Activated naive CD4-positive, alpha-beta T cell treated with anti-CD3 and anti-CD28 coated beads for 36 hours (primary cell): ENCODE measurements around the gene KCTD2. TPM values are rescaled to one million over a fixed set of nuclear protein-coding genes. Genes with fewer than 3 reads are reported as not detected.
"Not testable (repeated sequence)": the region's sequence is repeated elsewhere in the genome, so short reads cannot be mapped to it uniquely, and the experiment has no call there.

Experiments
- CTCF ChIA-PET: fragments of 350-600 bp; sonication (Branson Sonifier 250); formaldehyde crosslinking; loops from one replicate; lab custom pipeline; 2021; ENCODE audit warnings: antibody characterized with exemption; lab: Charles Lee
- DNase-seq: peaks from one replicate; pipeline ENCODE4 v3.0.0-alpha.2; 2020
- H3K27ac Mint-ChIP-seq: one replicate; pipeline ENCODE4 v1.8.0; 2021; ENCODE audit warnings: mild to moderate bottlenecking, mixed read lengths
- H3K27me3 Mint-ChIP-seq: one replicate; pipeline ENCODE4 v1.8.0; 2021; ENCODE audit warnings: low read depth, mixed read lengths
- H3K36me3 Mint-ChIP-seq: one replicate; pipeline ENCODE4 v1.8.0; 2021; ENCODE audit warnings: low read depth, mixed read lengths
- H3K4me1 Mint-ChIP-seq: one replicate; pipeline ENCODE4 v1.8.0; 2021; ENCODE audit warnings: low read depth, mixed read lengths
- H3K4me3 Mint-ChIP-seq: one replicate; pipeline ENCODE4 v1.8.0; 2021; ENCODE audit warnings: mild to moderate bottlenecking, moderate library complexity, mixed read lengths
- H3K9me3 Mint-ChIP-seq: one replicate; pipeline ENCODE4 v1.8.0; 2021; ENCODE audit warnings: mixed read lengths
- intact Hi-C: fragments of 100-400 bp; cut with micrococcal nuclease; formaldehyde crosslinking; loops from one replicate; pipeline ENCODE4 v1.15.1; 2023
- total RNA-seq, 2 experiments: library from RNA; stranded (reverse); gene quantifications; one replicate each; pipeline ENCODE4 v1.2.3, GENCODE V29; 2021

Gene KCTD2
- total RNA-seq, 2 experiments from 2014 or later: 18.7 to 20.8 TPM

DNA sequence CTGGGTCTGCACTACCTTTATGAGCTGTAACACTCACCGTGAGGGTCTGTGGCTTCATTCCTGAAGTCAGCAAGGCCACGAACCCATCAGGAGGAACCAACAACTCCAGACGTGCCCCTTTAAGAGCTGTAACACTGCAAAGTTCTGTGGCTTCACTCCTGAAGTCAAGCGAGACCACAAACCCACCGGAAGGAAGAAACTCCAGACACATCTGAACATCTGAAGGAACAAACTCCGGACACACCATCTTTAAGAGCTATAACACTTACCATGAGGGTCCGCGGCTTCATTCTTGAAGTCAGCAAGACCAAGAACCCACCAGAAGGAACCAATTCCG is 21.7 kb upstream of the KCTD2 start:
- H3K27ac Mint-ChIP-seq: not testable (repeated sequence)
- H3K36me3 Mint-ChIP-seq: peaks cover 29% of the 10 kb centered on the region
- H3K4me3 Mint-ChIP-seq: peak overlapping the region; percentile 44

DNA sequence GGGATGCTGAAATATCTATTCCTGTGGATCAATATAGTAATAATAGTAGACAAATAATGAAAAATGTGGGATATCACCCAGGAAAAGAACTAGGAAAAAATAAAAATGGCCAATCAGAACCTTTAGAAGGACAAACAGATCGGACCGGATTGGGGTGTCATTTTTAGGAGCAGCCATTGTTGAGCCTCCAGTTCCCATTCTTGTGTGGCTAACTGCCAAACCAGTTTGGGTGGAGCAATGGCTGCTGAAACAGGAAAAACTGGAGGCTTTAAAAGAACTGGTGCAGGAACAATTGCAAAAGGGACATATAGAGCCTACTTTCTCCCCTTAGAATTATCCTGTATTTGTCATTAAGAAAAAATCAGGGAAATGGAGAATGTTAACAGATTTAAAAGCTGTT is 20.4 kb upstream of the KCTD2 start:
- CTCF ChIA-PET, H3K4me3 Mint-ChIP-seq, DNase-seq, H3K27me3 Mint-ChIP-seq, intact Hi-C loops, H3K27ac Mint-ChIP-seq, H3K9me3 Mint-ChIP-seq: not testable (repeated sequence)
- Mint-ChIP-seq H3K36me3 (peaks cover 17% of the 10 kb centered on the region), H3K4me1 (peaks cover 18% of the 10 kb centered on the region)

More for the DNA sequence above, 21.7 kb upstream of the KCTD2 start:
- H3K27me3 Mint-ChIP-seq, H3K9me3 Mint-ChIP-seq, DNase-seq, intact Hi-C loops: not testable (repeated sequence)
- CTCF ChIA-PET: interaction anchor here (1.3 to 5.1 kb wide), 4 partner anchors 13 to 89 kb away, joined by 4 to 21 read pairs (median 6); partner anchors contain the start of gene MRPL58
- peaks cover 14% of the 10 kb centered on the region for H3K4me1 Mint-ChIP-seq

DNA sequence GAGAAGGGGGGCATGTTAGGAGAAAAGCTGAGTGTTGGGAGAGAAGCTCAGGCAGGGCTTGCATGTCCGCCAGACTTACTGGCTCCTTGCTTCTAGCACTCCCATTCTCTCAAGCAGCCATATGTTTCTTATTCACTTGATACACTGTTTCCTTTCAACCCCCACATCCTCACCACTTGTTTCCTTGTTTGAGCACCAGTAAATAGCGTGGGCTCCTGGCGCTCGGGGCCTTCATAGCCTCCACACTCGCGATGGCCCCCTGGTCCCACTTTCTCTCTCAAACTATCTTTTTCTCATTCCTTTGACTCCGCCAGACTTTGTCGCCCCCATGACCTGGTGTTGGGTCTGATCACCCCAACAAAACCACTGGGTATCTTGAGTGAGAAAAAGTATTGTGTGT is 16.9 kb upstream of the KCTD2 start:
- peaks cover 8% of the 10 kb centered on the region for H3K36me3 Mint-ChIP-seq
- intact Hi-C loops: loop anchor here (5.0 to 10.0 kb wide), 2 partner anchors 82 to 1235 kb away; partner anchors contain the start of gene UBALD2
- H3K27ac Mint-ChIP-seq: no peak overlapping the region
- H3K4me1 Mint-ChIP-seq: peaks cover 33% of the 10 kb centered on the region
- no peak for DNase-seq
- CTCF ChIA-PET: interaction anchor here (0.6 to 2.7 kb wide), 2 partner anchors 69 to 82 kb away, joined by 3 to 22 read pairs; no protein-coding TSS in a partner anchor
- no peak overlapping the region for H3K4me3 Mint-ChIP-seq
- H3K27me3 Mint-ChIP-seq: peaks cover 3% of the 10 kb centered on the region
- H3K9me3 Mint-ChIP-seq: no peaks in the 10 kb centered on the region

DNA sequence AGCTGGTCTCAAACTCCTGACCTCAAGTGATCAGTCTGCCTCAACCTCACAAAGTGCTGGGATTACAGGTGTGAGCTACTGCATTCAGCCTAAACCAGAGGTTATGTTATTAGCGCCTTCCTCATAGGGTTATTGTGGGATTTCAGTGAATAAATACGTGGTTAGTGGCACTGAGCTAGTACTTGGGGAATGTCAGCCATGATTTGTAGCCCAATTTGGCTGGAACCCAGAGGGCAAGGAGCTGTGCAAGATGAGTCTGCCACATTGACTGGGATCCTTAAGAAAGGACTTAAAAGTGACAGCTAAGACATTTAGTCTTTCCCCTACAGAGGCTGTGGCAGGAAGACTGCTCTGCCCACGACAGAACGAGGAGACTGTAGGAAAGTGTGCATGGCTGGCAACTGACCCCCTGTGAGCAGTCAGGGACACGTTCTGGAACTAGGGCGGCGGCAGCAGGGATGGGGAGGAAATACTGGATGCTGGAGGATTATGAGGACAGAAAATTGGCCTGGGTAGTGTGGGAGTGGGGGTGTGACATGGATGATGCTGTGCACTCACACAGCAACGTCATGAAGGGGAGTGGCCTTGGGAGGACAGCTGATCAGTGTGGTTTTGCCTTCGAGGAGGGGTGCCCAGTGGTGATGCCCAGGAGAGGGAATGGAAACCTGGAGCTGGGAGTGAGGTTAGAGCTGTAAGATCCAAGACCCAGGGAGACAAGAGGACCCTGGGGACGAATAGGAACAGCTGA is 14.9 kb upstream of the KCTD2 start:
- Mint-ChIP-seq H3K27me3 (peaks cover 3% of the 10 kb centered on the region), H3K36me3 (peaks cover 6% of the 10 kb centered on the region), H3K4me3 (peak overlapping the region; percentile 95), H3K4me1 (peaks cover 45% of the 10 kb centered on the region), H3K27ac (no peak overlapping the region), H3K9me3 (no peaks in the 10 kb centered on the region)
- peak; percentile 72 for DNase-seq
- CTCF ChIA-PET: interaction anchor here (0.9 to 2.7 kb wide), 7 partner anchors 9 to 82 kb away, joined by 3 to 22 read pairs (median 3); partner anchors contain the start of gene CDR2L
- intact Hi-C loops: loop anchor here (2.0 to 10.0 kb wide), 4 partner anchors 15 to 1233 kb away; partner anchors contain the start of genes ATP5PD, KCTD2 and UBALD2

DNA sequence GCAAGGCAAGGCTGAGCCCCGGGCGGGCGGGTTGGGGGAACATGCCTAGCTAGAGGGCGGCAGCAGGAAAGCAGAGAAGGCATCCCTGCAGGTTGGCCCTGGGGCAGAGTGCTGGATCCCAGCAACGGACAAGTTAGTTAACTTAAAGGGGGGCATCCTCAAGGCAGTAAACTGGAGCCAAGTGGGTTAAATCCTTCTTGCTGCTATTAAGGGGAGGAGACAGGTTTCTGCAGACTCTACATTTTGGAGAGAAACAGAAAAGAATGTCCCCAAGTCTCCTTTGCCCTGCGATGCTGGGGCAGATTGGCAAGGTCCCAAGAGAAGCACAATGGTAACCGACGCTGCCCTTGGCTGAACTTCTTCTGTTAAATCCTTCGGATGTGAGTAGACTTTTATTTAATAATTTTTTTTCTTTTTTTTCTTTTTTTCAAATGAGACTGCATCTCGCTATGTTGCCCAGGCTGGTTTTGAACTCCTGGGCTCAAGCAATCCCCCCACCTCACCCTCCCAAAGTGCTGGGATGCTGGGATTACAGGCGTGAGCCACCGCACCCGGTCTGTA is 14.2 kb upstream of the KCTD2 start:
- CTCF ChIA-PET: interaction anchor here (2.7 kb wide), 1 partner anchor 71 kb away, joined by 22 read pairs; no protein-coding TSS in a partner anchor
- Mint-ChIP-seq H3K4me1 (peaks cover 46% of the 10 kb centered on the region), H3K9me3 (no peaks in the 10 kb centered on the region), H3K4me3 (peak overlapping the region; percentile 95), H3K36me3 (peaks cover 6% of the 10 kb centered on the region), H3K27ac (no peak overlapping the region), H3K27me3 (peaks cover 3% of the 10 kb centered on the region)
- intact Hi-C loops: loop anchor here (1.0 to 10.0 kb wide), 6 partner anchors 14 to 1232 kb away; partner anchors contain the start of genes ATP5PD, KCTD2, NUP85 and UBALD2
- no peak for DNase-seq

DNA sequence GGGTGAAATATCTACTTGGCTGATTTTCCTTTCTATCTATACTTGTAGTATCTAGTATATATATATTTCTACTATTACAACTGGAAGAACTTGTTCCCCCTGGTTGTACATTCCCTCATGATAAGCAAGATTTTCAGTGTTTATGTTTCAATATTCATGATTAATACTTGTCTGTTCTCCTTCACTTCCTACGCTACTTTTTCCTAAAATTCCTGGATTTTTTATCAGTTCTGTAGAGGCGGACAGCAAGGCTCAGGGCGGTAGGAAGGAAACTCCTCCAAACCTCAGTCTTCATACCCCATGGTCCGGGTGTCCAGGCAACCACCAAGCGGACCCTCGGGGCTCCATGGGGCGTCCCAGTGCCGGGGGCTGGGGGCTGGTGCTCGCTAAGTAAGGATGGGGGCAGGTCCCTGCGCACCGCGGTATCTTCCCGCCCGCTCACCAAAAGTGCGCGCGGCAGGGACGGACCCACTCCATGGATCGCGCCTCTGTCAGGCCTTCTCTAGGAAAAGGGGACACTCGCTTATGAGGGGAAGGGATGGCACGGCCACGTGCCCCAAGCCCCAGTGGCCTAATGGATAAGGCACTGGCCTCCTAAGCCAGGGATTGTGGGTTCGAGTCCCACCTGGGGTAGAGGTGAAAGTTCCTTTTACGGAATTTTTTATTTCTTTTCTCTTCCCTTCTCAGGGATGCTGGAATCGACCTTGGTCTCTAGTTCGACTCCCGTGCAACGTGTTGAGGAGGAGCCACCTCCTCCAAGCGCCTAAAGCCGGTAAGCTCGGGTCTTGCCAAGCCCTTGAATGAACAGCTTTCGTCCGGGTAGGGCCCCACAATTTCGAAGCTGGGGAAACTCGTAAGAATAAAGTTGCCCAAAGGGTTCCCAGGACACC is 13.4 kb upstream of the KCTD2 start:
- peak; percentile 98 for DNase-seq
- no peaks in the 10 kb centered on the region for H3K9me3 Mint-ChIP-seq
- H3K27me3 Mint-ChIP-seq: peaks cover 3% of the 10 kb centered on the region
- peak overlapping the region; percentile 93 for H3K27ac Mint-ChIP-seq
- CTCF ChIA-PET: interaction anchor here (1.4 to 6.9 kb wide), 3 partner anchors 22 to 80 kb away, joined by 6 to 22 read pairs (median 7); no protein-coding TSS in a partner anchor
- H3K4me3 Mint-ChIP-seq: peak overlapping the region; percentile 95
- peaks cover 7% of the 10 kb centered on the region for H3K36me3 Mint-ChIP-seq
- peaks cover 46% of the 10 kb centered on the region for H3K4me1 Mint-ChIP-seq
- intact Hi-C loops: loop anchor here (1.0 to 10.0 kb wide), 8 partner anchors 13 to 1231 kb away; partner anchors contain the start of genes ATP5PD, CDR2L, KCTD2 and MRPL58

DNA sequence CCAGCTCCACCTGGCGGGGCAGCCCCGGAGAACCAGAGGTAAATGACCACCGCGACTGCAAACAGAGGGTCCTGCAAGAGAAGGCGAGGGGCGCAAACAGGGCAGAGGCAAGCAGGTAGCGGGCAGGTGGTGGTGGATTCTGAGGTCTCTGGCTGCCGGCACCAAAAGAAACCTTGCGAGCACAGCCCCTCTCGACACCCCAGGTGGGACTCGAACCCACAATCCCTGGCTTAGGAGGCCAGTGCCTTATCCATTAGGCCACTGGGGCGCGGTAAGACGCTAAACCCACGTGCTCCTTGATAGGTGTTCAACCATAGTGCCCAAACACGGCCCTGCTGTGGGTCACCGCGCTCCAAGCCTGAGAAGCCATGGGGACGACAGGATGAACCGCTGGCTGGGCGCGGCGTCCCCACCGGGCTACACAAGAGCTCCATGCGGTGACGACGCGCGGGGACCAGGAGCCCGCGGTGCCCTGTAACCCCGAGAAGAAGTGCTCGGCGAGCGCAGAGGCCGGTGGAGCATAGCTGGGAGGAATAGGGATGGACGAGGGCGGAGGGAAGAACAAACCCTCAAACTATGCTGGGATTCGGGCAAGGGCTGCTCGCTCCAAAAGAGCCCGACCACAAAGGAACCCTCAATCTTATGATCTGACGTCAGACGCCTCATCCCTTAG is 12.7 kb upstream of the KCTD2 start:
- Mint-ChIP-seq H3K9me3 (no peaks in the 10 kb centered on the region), H3K27ac (peak overlapping the region; percentile 93), H3K4me3 (peak overlapping the region; percentile 95), H3K27me3 (peaks cover 3% of the 10 kb centered on the region), H3K36me3 (peaks cover 7% of the 10 kb centered on the region), H3K4me1 (peaks cover 46% of the 10 kb centered on the region)
- intact Hi-C loops: loop anchor here (1.0 to 10.0 kb wide), 4 partner anchors 22 to 1230 kb away; partner anchors contain the start of genes CDR2L, MRPL58 and UBALD2
- CTCF ChIA-PET: interaction anchor here (1.3 to 6.9 kb wide), 4 partner anchors 23 to 167 kb away, joined by 6 to 22 read pairs (median 6); no protein-coding TSS in a partner anchor
- peak; percentile 96 for DNase-seq

DNA sequence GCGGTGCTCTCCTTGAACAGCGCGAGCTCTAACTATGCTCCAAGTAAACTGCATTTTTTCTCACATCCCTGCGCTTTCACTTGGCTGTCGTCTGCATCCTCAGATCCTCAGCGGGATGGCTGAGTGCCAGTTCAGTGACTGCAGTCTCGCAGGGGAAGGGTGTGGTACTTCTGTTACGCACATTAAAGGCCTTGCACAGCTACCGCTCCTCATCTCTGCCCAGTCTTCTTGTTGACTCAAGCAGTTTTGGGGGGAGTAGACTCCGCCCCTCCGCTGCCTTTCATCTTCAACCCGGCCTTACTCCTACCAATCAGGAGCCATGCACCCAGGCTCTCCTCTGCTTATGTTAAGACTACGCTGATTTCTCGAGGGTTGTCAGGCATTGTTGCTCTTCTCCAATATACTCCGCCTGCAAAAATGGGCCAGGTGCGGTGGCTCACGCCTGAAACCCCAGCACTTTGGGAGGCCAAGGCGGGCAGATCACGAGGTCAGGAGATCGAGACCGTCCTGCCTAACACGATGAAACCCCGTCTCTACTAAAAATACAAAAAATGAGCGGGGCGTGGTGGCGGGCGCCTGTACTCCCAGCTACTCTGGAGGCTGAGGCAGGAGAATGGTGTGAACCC is 10.3 kb upstream of the KCTD2 start:
- H3K4me3 Mint-ChIP-seq: peak overlapping the region; percentile 45
- peaks cover 3% of the 10 kb centered on the region for H3K27me3 Mint-ChIP-seq
- CTCF ChIA-PET: interaction anchor here (6.9 kb wide), 1 partner anchor 76 kb away, joined by 22 read pairs; no protein-coding TSS in a partner anchor
- H3K9me3 Mint-ChIP-seq: no peaks in the 10 kb centered on the region
- H3K4me1 Mint-ChIP-seq: peaks cover 42% of the 10 kb centered on the region
- H3K36me3 Mint-ChIP-seq: peaks cover 14% of the 10 kb centered on the region
- intact Hi-C loops: loop anchor here (1.0 to 10.0 kb wide), 4 partner anchors 11 to 1228 kb away; partner anchors contain the start of genes GRB2, JPT1, KCTD2 and UBALD2
- peak overlapping the region; percentile 79 for H3K27ac Mint-ChIP-seq
- DNase-seq: peak; percentile 90

DNA sequence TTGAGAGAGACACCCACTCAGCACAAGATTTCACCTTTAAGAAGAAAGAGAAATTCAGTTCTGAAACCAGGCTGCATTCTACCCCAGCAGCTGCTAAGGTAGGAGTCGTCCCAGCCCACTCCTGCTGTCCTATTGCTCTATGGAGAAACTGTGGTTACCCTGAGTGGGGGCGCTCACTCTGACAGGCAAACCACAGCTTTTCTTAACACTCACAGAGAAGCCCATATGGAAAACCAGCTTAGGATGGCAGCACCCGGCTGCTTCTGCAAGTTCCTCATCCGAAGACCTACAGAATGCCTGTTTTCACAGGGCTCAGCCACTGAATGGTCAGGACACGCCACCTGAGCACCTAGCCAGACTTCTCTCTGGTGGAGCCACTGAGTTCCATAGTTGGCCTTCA is 7.8 kb upstream of the KCTD2 start:
- DNase-seq: no peak
- Mint-ChIP-seq H3K27me3 (peaks cover 3% of the 10 kb centered on the region), H3K36me3 (peaks cover 14% of the 10 kb centered on the region), H3K9me3 (no peaks in the 10 kb centered on the region), H3K4me3 (no peak overlapping the region), H3K4me1 (peaks cover 32% of the 10 kb centered on the region), H3K27ac (no peak overlapping the region)
- CTCF ChIA-PET: interaction anchor here (6.9 kb wide), 1 partner anchor 78 kb away, joined by 22 read pairs; no protein-coding TSS in a partner anchor
- intact Hi-C loops: loop anchor here (5.0 to 10.0 kb wide), 2 partner anchors 368 to 1226 kb away; partner anchors contain the start of genes GRB2 and UBALD2

DNA sequence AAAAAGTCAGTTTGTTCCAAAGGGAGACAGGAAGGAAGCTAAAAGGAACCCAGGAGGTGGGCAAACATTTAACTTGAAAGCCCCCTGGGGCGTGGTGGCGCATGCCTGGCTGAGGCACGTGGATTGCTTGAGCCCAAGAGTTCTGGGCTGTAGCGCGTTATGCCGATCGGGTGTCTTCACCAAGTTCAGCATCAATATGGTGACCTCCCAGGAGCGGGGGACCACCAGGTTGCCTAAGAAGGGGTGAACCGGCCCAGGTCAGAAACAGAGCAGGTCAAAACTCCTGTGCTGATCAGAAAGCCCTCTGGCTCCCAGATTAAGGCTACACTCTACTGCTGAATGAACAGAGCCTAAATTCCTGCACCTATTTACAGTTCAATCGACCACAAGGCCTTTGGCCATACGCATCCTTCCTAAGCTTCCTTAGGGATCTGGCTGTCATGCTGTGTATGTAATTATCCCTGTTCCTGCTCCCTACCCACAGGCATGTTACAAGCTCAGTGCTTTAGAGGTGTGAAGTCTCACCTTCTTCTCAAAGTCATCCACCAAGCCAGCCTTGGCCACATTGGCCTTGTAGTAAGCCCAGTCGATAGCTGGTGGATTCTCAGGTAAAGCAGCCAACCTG is 5.3 kb upstream of the KCTD2 start:
- H3K27me3 Mint-ChIP-seq: no peaks in the 10 kb centered on the region
- intact Hi-C loops: no loop called here
- CTCF ChIA-PET: interaction anchor here (0.5 kb wide), 1 partner anchor 1744 kb away, joined by 4 read pairs; no protein-coding TSS in a partner anchor
- H3K4me1 Mint-ChIP-seq: peaks cover 26% of the 10 kb centered on the region
- peaks cover 10% of the 10 kb centered on the region for H3K36me3 Mint-ChIP-seq
- H3K9me3 Mint-ChIP-seq: no peaks in the 10 kb centered on the region
- DNase-seq: no peak
- H3K4me3 Mint-ChIP-seq: no peak overlapping the region
- H3K27ac Mint-ChIP-seq: no peak overlapping the region
